Upper lobe of right lung (tissue), 1 donor: Measurements from ENCODE around the gene GBX1. TPM values are rescaled to one million over a fixed set of nuclear protein-coding genes. Genes with fewer than 3 reads are reported as not detected.

Source experiments
- ATAC-seq: fragments of 200-7000 bp; cut with Tn5 transposase; one replicate; pipeline ENCODE4 v1.9.1; 2020; ENCODE audit warnings: mild to moderate bottlenecking, moderate library complexity
- DNase-seq: peaks from one replicate; pipeline ENCODE4 v3.0.0-alpha.2; 2020
- H3K27ac ChIP-seq: fragments of 200-600 bp; one replicate; pipeline ENCODE4 v1.8.0; 2022
- H3K27me3 ChIP-seq: fragments of 200-600 bp; one replicate; pipeline ENCODE4 v1.8.0; 2022; ENCODE audit warnings: mild to moderate bottlenecking
- H3K36me3 ChIP-seq: fragments of 200-600 bp; one replicate; pipeline ENCODE4 v1.8.0; 2022
- H3K4me1 ChIP-seq: fragments of 200-600 bp; one replicate; pipeline ENCODE4 v1.8.0; 2022
- H3K4me3 ChIP-seq: fragments of 200-600 bp; one replicate; pipeline ENCODE4 v1.8.0; 2022; ENCODE audit warnings: mild to moderate bottlenecking
- H3K9me3 ChIP-seq: fragments of 200-600 bp; one replicate; pipeline ENCODE4 v1.8.0; 2022
- CTCF ChIP-seq: fragments of 200-600 bp; IDR thresholded peaks from one replicate; pipeline ENCODE4 v1.8.0; 2022; ENCODE audit warnings: antibody characterized with exemption
- intact Hi-C: fragments of 100-400 bp; cut with DNase I; formaldehyde crosslinking; loops from one replicate; pipeline ENCODE4 v1.11.0; 2022
- total RNA-seq: library from RNA; stranded (reverse); fragmentation: NEBNext Ultra II Directional; extraction: Animal tissue kit (Norgen Biotek cat#: 25700); gene quantifications from one replicate; pipeline ENCODE4 v1.2.1, GENCODE V29; 2021
- donor health status: DM: no; HTN: yes; CAD: no; lungs with severe emphysema.

Gene GBX1
- total RNA-seq, 1 donor from 2014 or later = not detected

- no peak for TF ChIP-seq CTCF
- ATAC-seq = no peak
- no peaks in the 10 kb centered on the region for H3K9me3 ChIP-seq
- no peak for DNase-seq
- no peak overlapping the region for H3K27ac ChIP-seq
- H3K4me3 ChIP-seq = no peak overlapping the region
- no peaks in the 10 kb centered on the region for H3K4me1 ChIP-seq
- no peaks in the 10 kb centered on the region for H3K27me3 ChIP-seq
- H3K36me3 ChIP-seq = peaks cover 68% of the 10 kb centered on the region
- intact Hi-C loops = no loop called here
These were observed 24.8 kb downstream of the GBX1 start for GRCh38 chr7:151142686-151143040.

GRCh38 chr7:151141855-151142685, 25.4 kb downstream of the GBX1 start:
- intact Hi-C loops = no loop called here
- Histone ChIP-seq H3K4me3 (no peak overlapping the region), H3K27me3 (no peaks in the 10 kb centered on the region), H3K9me3 (no peaks in the 10 kb centered on the region), H3K27ac (no peak overlapping the region), H3K4me1 (no peaks in the 10 kb centered on the region), H3K36me3 (peaks cover 73% of the 10 kb centered on the region)
- DNase-seq (no peak), ATAC-seq (no peak)
- TF ChIP-seq CTCF = no peak

GRCh38 chr7:151141311-151141854, 26.1 kb downstream of the GBX1 start:
- ATAC-seq = no peak
- DNase-seq = no peak
- Histone ChIP-seq H3K27me3 (no peaks in the 10 kb centered on the region), H3K9me3 (no peaks in the 10 kb centered on the region), H3K36me3 (peaks cover 80% of the 10 kb centered on the region), H3K4me3 (no peak overlapping the region), H3K4me1 (no peaks in the 10 kb centered on the region), H3K27ac (no peak overlapping the region)
- TF ChIP-seq CTCF = no peak
- intact Hi-C loops = no loop called here

DNA sequence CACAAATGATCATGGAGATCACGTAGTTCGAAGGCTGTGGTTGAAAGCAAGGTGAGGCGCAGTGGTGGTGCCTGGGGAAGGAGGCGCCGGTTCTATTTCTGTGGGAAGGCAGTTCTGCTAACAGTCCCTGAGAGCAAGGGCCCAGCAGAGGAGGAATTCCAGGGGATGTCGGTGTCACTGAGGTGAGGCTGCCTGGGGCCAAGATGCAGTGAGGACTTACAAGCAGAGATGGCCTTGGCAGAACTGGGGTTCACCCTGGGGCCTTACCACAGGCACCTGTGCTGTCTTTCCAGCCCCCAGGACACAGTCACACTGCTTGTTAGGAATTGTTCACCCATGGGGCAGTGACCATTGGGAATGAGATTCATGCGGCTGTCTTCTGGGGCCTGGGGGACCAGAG, 26.7 kb downstream of the GBX1 start:
- Histone ChIP-seq H3K27ac (no peak overlapping the region), H3K4me1 (no peaks in the 10 kb centered on the region), H3K4me3 (no peak overlapping the region), H3K27me3 (no peaks in the 10 kb centered on the region), H3K36me3 (peaks cover 86% of the 10 kb centered on the region), H3K9me3 (no peaks in the 10 kb centered on the region)
- TF ChIP-seq CTCF = no peak
- DNase-seq = peak; percentile 43
- no peak for ATAC-seq
- intact Hi-C loops = no loop called here

DNA sequence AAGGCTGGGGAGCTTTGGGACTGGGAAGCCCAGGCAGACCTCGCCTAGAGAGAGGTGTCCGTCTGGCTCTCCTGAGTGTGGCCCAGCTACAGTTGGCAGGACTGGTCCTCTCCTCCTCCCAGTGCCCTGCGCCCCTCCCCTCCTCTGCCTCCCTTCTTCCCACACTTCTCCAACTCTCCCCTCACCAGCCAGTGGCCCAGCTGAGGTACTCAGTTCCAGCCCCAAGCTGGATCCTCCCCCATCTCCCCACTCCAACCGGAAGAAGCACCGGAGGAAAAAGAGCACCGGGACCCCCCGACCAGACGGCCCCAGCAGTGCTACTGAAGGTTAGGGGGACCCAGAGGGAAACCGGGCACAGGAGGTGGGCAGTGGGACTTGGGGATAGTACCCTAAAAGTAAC, 27.7 kb downstream of the GBX1 start:
- H3K36me3 ChIP-seq = peaks cover 95% of the 10 kb centered on the region
- peak; percentile 44 for DNase-seq

More for the DNA sequence above, 27.7 kb downstream of the GBX1 start:
- Histone ChIP-seq H3K4me1 (no peaks in the 10 kb centered on the region), H3K9me3 (no peaks in the 10 kb centered on the region), H3K27me3 (no peaks in the 10 kb centered on the region), H3K27ac (no peak overlapping the region), H3K4me3 (no peak overlapping the region)
- no peak for ATAC-seq
- TF ChIP-seq CTCF = no peak
- intact Hi-C loops = no loop called here
